ENCODE measurements around the gene SCNM1. TPM values are rescaled to one million over a fixed set of nuclear protein-coding genes. Genes with fewer than 3 reads are reported as not detected.
"Not testable (repeated sequence)": the region's sequence is repeated elsewhere in the genome, so short reads cannot be mapped to it uniquely, and the experiment has no call there.

The SCNM1 gene
- total RNA-seq, 2 experiments from 2014 or later: 60.5 to 64.2 TPM

- peaks cover 27% of the 10 kb centered on the region for H3K4me1 Mint-ChIP-seq (ENCODE audit: low read depth)
Measured at GRCh38 chr1:151196292-151196800, 30.4 kb downstream of the SCNM1 start.

GRCh38 chr1:151197863-151198253, 31.9 kb downstream of the SCNM1 start:
- CTCF ChIA-PET: interaction anchor here (1.2 to 1.4 kb wide), 2 partner anchors 14 to 143 kb away, joined by 3 to 4 read pairs; no protein-coding TSS in a partner anchor
- peak overlapping the region; percentile 99 for H3K4me3 Mint-ChIP-seq
- peaks cover 37% of the 10 kb centered on the region for H3K4me1 Mint-ChIP-seq (ENCODE audit: low read depth)
- intact Hi-C loops (cut with micrococcal nuclease): loop anchor here (1.0 to 10.0 kb wide), 12 partner anchors 8 to 849 kb away; partner anchors contain the start of genes C2CD4D, PI4KB, POGZ and PSMB4
- H3K27me3 Mint-ChIP-seq (ENCODE audit: low read depth): no peaks in the 10 kb centered on the region
- DNase-seq: no peak
- peaks cover 20% of the 10 kb centered on the region for H3K36me3 Mint-ChIP-seq (ENCODE audit: low read depth)
- H3K27ac Mint-ChIP-seq: peak overlapping the region; percentile 99
- no peaks in the 10 kb centered on the region for H3K9me3 Mint-ChIP-seq

More at GRCh38 chr1:151196292-151196800, 30.4 kb downstream of the SCNM1 start:
- no peaks in the 10 kb centered on the region for H3K9me3 Mint-ChIP-seq
- no peak overlapping the region for H3K4me3 Mint-ChIP-seq
- CTCF ChIA-PET: interaction anchor here (0.7 to 1.9 kb wide), 6 partner anchors 55 to 202 kb away, joined by 3 to 14 read pairs (median 3); no protein-coding TSS in a partner anchor
- peaks cover 13% of the 10 kb centered on the region for H3K36me3 Mint-ChIP-seq (ENCODE audit: low read depth)
- no peak overlapping the region for H3K27ac Mint-ChIP-seq
- DNase-seq: peak; percentile 82
- intact Hi-C loops (cut with micrococcal nuclease): loop anchor here (1.0 to 10.0 kb wide), 6 partner anchors 55 to 851 kb away; partner anchors contain the start of genes C2CD4D, PI4KB, POGZ and RORC
- H3K27me3 Mint-ChIP-seq (ENCODE audit: low read depth): no peaks in the 10 kb centered on the region

- peak within 1 kb of the TSS; percentile 99 for H3K4me3 Mint-ChIP-seq
- CTCF ChIA-PET: interaction anchor here (0.7 to 1.4 kb wide), 6 partner anchors 8 to 597 kb away, joined by 3 to 4 read pairs (median 4); partner anchors contain the start of gene PSMD4
- H3K27me3 Mint-ChIP-seq (ENCODE audit: low read depth): no peaks in the 10 kb centered on the region
- H3K4me1 Mint-ChIP-seq (ENCODE audit: low read depth): peaks cover 39% of the 10 kb centered on the region
- peak within 1 kb of the TSS; percentile 99 for H3K27ac Mint-ChIP-seq
- no peaks in the 10 kb centered on the region for H3K9me3 Mint-ChIP-seq
- peaks cover 20% of the 10 kb centered on the region for H3K36me3 Mint-ChIP-seq (ENCODE audit: low read depth)
- peak; percentile 99 for DNase-seq
- intact Hi-C loops (cut with micrococcal nuclease): loop anchor here (1.0 to 10.0 kb wide), 12 partner anchors 8 to 849 kb away; partner anchors contain the start of genes C2CD4D, PI4KB, POGZ and PSMB4
Measured at GRCh38 chr1:151198254-151199127, 32.5 kb downstream of the SCNM1 start, which contains the start of gene PIP5K1A. PIP5K1A (plus strand) TSS chr1:151198552; CDS start chr1:151198997, 445 bp downstream.

- CTCF ChIA-PET: interaction anchor here (1.2 to 1.8 kb wide), 3 partner anchors 52 to 141 kb away, joined by 3 to 6 read pairs (median 3); no protein-coding TSS in a partner anchor
- Mint-ChIP-seq H3K27ac (peak overlapping the region; percentile 99), H3K27me3 (ENCODE audit: low read depth) (no peaks in the 10 kb centered on the region), H3K36me3 (ENCODE audit: low read depth) (peaks cover 20% of the 10 kb centered on the region), H3K4me1 (ENCODE audit: low read depth) (peaks cover 49% of the 10 kb centered on the region), H3K9me3 (no peaks in the 10 kb centered on the region), H3K4me3 (peak overlapping the region; percentile 99)
- DNase-seq: no peak
- intact Hi-C loops (cut with micrococcal nuclease): loop anchor here (5.0 to 10.0 kb wide), 5 partner anchors 127 to 847 kb away; partner anchors contain the start of genes C2CD4D, PI4KB, POGZ and RORC
Measured at GRCh38 chr1:151199873-151200581, 34.1 kb downstream of the SCNM1 start.

- CTCF ChIA-PET: not testable (repeated sequence)
Measured at GRCh38 chr1:151205381-151205965, 39.5 kb downstream of the SCNM1 start.

GRCh38 chr1:151210830-151211229, 44.9 kb downstream of the SCNM1 start:
- H3K4me1 Mint-ChIP-seq (ENCODE audit: low read depth): peaks cover 39% of the 10 kb centered on the region
- CTCF ChIA-PET: interaction anchor here (1.3 kb wide), 1 partner anchor 21 kb away, joined by 3 read pairs; the partner anchor contains the start of gene VPS72
- peaks cover 33% of the 10 kb centered on the region for H3K36me3 Mint-ChIP-seq (ENCODE audit: low read depth)
- no peak for DNase-seq
- intact Hi-C loops (cut with micrococcal nuclease): no loop called here
- no peak overlapping the region for H3K27ac Mint-ChIP-seq
- no peaks in the 10 kb centered on the region for H3K27me3 Mint-ChIP-seq (ENCODE audit: low read depth)
- H3K9me3 Mint-ChIP-seq: no peaks in the 10 kb centered on the region
- H3K4me3 Mint-ChIP-seq: no peak overlapping the region

More at GRCh38 chr1:151205381-151205965, 39.5 kb downstream of the SCNM1 start:
- H3K4me3 Mint-ChIP-seq; H3K27me3 Mint-ChIP-seq (ENCODE audit: low read depth); intact Hi-C loops (cut with micrococcal nuclease); DNase-seq; H3K27ac Mint-ChIP-seq; H3K9me3 Mint-ChIP-seq: not testable (repeated sequence)
- Mint-ChIP-seq H3K4me1 (ENCODE audit: low read depth) (peaks cover 35% of the 10 kb centered on the region), H3K36me3 (ENCODE audit: low read depth) (peaks cover 27% of the 10 kb centered on the region)

- Mint-ChIP-seq H3K4me3 (no peak overlapping the region), H3K27ac (peak overlapping the region; percentile 51), H3K36me3 (ENCODE audit: low read depth) (peaks cover 31% of the 10 kb centered on the region), H3K4me1 (ENCODE audit: low read depth) (peaks cover 41% of the 10 kb centered on the region), H3K27me3 (ENCODE audit: low read depth) (no peaks in the 10 kb centered on the region), H3K9me3 (no peaks in the 10 kb centered on the region)
- peak; percentile 22 for DNase-seq
- intact Hi-C loops (cut with micrococcal nuclease): no loop called here
- CTCF ChIA-PET: interaction anchor here (0.6 to 1.3 kb wide), 6 partner anchors 13 to 189 kb away, joined by 3 to 6 read pairs (median 4); partner anchors contain the start of genes PIP5K1A, PSMD4 and VPS72
Measured at GRCh38 chr1:151211972-151212705, 46.2 kb downstream of the SCNM1 start.

- Mint-ChIP-seq H3K4me3 (no peak overlapping the region), H3K9me3 (no peaks in the 10 kb centered on the region), H3K4me1 (ENCODE audit: low read depth) (peaks cover 48% of the 10 kb centered on the region), H3K36me3 (ENCODE audit: low read depth) (peaks cover 28% of the 10 kb centered on the region), H3K27me3 (ENCODE audit: low read depth) (no peaks in the 10 kb centered on the region), H3K27ac (no peak overlapping the region)
- no peak for DNase-seq
- intact Hi-C loops (cut with micrococcal nuclease): no loop called here
- CTCF ChIA-PET: interaction anchor here (0.6 to 0.8 kb wide), 3 partner anchors 14 to 696 kb away, joined by 3 to 4 read pairs (median 3); no protein-coding TSS in a partner anchor
Measured at GRCh38 chr1:151213560-151213959, 47.6 kb downstream of the SCNM1 start.

Other genes with a start within 250 kb of the SCNM1 start
- 10 to 100 TPM; 40.4 to 44.7 TPM for gene SETDB1, start 239.8 kb upstream of the SCNM1 start, total RNA-seq
- 100 to 1,000 TPM; 130 to 135 TPM for gene CERS2, start 191.3 kb upstream of the SCNM1 start, total RNA-seq
- gene ANXA9, start 183.9 kb upstream of the SCNM1 start, total RNA-seq: not detected
- gene MINDY1, start 159.2 kb upstream of the SCNM1 start, total RNA-seq: 10 to 100 TPM; 14.6 to 15.1 TPM
- gene PRUNE1, start 157.7 kb upstream of the SCNM1 start, total RNA-seq: 10 to 100 TPM; 13.3 to 15.9 TPM
- gene BNIPL, start 129.6 kb upstream of the SCNM1 start, total RNA-seq: 1 to 10 TPM; 1.1 to 1.3 TPM
- under 1 TPM; 0.49 to 0.57 TPM for gene C1orf56, start 118.4 kb upstream of the SCNM1 start, total RNA-seq
- 10 to 100 TPM; 98.1 to 99.0 TPM for gene CDC42SE1, start 106.5 kb upstream of the SCNM1 start, total RNA-seq
- gene MLLT11, start 105.7 kb upstream of the SCNM1 start, total RNA-seq: 1 to 10 TPM; 3.3 to 3.6 TPM
- gene GABPB2, start 95.4 kb upstream of the SCNM1 start, total RNA-seq: 10 to 100 TPM; 16.1 to 16.2 TPM
- 1 to 10 TPM; 1.5 to 1.6 TPM for gene SEMA6C, start 19.5 kb upstream of the SCNM1 start, total RNA-seq
- gene TNFAIP8L2, start 9.5 kb upstream of the SCNM1 start, total RNA-seq: 10 to 100 TPM in 1 of 2 experiments, 1 to 10 TPM in 1; 9.6 to 10.5 TPM
- 1 to 10 TPM; 4.5 to 4.8 TPM for gene LYSMD1, start 242 bp upstream of the SCNM1 start, total RNA-seq
- 1 to 10 TPM in 1 of 2 experiments, under 1 TPM in 1; 0.98 to 1.1 TPM for gene TMOD4, start 9.8 kb downstream of the SCNM1 start, total RNA-seq
- 10 to 100 TPM; 49.8 to 56.9 TPM for gene VPS72, start 24.1 kb downstream of the SCNM1 start, total RNA-seq
- 10 to 100 TPM; 72.6 to 82.5 TPM for gene PIP5K1A, start 32.4 kb downstream of the SCNM1 start, total RNA-seq
- 100 to 1,000 TPM; 167 to 192 TPM for gene PSMD4, start 88.6 kb downstream of the SCNM1 start, total RNA-seq
- gene ZNF687, start 116.2 kb downstream of the SCNM1 start, total RNA-seq: 10 to 100 TPM; 20.9 to 22.0 TPM
- gene PI4KB, start 161.3 kb downstream of the SCNM1 start, total RNA-seq: 10 to 100 TPM; 64.1 to 69.2 TPM
- 10 to 100 TPM; 62.3 to 63.4 TPM for gene RFX5, start 181.1 kb downstream of the SCNM1 start, total RNA-seq
- gene SELENBP1, start 206.6 kb downstream of the SCNM1 start, total RNA-seq: not detected
- gene PSMB4, start 233.4 kb downstream of the SCNM1 start, total RNA-seq: 100 to 1,000 TPM; 394 to 398 TPM

Data from activated naive CD4-positive, alpha-beta T cell treated with anti-CD3 and anti-CD28 coated beads for 36 hours (primary cell).